SK-N-DZ (cell line): ENCODE measurements around the gene SPAG9.
"Not testable (repeated sequence)": the region's sequence is repeated elsewhere in the genome, so short reads cannot be mapped to it uniquely, and the experiment has no call there.

Experiments used
- DNase-seq: peaks from one replicate; pipeline ENCODE4 v3.0.0-alpha.2; 2015; ENCODE audit warnings: low spot score

The SPAG9 gene

GRCh38 chr17:50944054-50944901, 176.4 kb downstream of the SPAG9 start:
- DNase-seq, result peak; percentile 88

- DNase-seq, result peak; percentile 74
Measured at GRCh38 chr17:50943575-50943933, 177.1 kb downstream of the SPAG9 start.

- not testable (repeated sequence) for DNase-seq
Measured at GRCh38 chr17:50941676-50942048, 179.0 kb downstream of the SPAG9 start.

GRCh38 chr17:50939795-50940684, 180.6 kb downstream of the SPAG9 start:
- no peak for DNase-seq

GRCh38 chr17:50939542-50939794, 181.2 kb downstream of the SPAG9 start:
- DNase-seq, result no peak

- no peak for DNase-seq
Measured at GRCh38 chr17:50938821-50939541, 181.7 kb downstream of the SPAG9 start.

GRCh38 chr17:50935996-50936266, 184.7 kb downstream of the SPAG9 start:
- no peak for DNase-seq

GRCh38 chr17:50935221-50935995, 185.3 kb downstream of the SPAG9 start:
- DNase-seq, result no peak

- no peak for DNase-seq
Measured at GRCh38 chr17:50934672-50935220, 185.9 kb downstream of the SPAG9 start.

- DNase-seq, result no peak
Measured at GRCh38 chr17:50934161-50934560, 186.5 kb downstream of the SPAG9 start.

GRCh38 chr17:50931144-50931908, 189.3 kb downstream of the SPAG9 start:
- DNase-seq, result peak; percentile 83

GRCh38 chr17:50928646-50929045, 192.0 kb downstream of the SPAG9 start:
- DNase-seq, result no peak

- DNase-seq, result no peak
Measured at GRCh38 chr17:50927287-50927686, 193.4 kb downstream of the SPAG9 start.

GRCh38 chr17:50926523-50926922, 194.1 kb downstream of the SPAG9 start:
- DNase-seq, result no peak

GRCh38 chr17:50925296-50925891, 195.3 kb downstream of the SPAG9 start:
- no peak for DNase-seq

- DNase-seq, result no peak
Measured at GRCh38 chr17:50924800-50925199, 195.9 kb downstream of the SPAG9 start.

- no peak for DNase-seq
Measured at GRCh38 chr17:50924300-50924699, 196.4 kb downstream of the SPAG9 start.

- DNase-seq, result no peak
Measured at GRCh38 chr17:50923611-50924010, 197.1 kb downstream of the SPAG9 start.

- DNase-seq, result no peak
Measured at GRCh38 chr17:50922721-50923405, 197.8 kb downstream of the SPAG9 start.

- no peak for DNase-seq
Measured at GRCh38 chr17:50922107-50922506, 198.6 kb downstream of the SPAG9 start.
